HG03575 (cell line): ENCODE data around the gene DNAAF2.
"Not testable (repeated sequence)": the region's sequence is repeated elsewhere in the genome, so short reads cannot be mapped to it uniquely, and the experiment has no call there.

Experiments used
- ATAC-seq: cut with Tn5 transposase; IDR thresholded peaks from one replicate; pipeline ENCODE4 v1.9.1; 2021; ENCODE audit not compliant: unreplicated experiment, insufficient number of reproducible peaks, low FRiP score; ENCODE audit errors: extremely low read depth

DNAAF2 gene

DNA sequence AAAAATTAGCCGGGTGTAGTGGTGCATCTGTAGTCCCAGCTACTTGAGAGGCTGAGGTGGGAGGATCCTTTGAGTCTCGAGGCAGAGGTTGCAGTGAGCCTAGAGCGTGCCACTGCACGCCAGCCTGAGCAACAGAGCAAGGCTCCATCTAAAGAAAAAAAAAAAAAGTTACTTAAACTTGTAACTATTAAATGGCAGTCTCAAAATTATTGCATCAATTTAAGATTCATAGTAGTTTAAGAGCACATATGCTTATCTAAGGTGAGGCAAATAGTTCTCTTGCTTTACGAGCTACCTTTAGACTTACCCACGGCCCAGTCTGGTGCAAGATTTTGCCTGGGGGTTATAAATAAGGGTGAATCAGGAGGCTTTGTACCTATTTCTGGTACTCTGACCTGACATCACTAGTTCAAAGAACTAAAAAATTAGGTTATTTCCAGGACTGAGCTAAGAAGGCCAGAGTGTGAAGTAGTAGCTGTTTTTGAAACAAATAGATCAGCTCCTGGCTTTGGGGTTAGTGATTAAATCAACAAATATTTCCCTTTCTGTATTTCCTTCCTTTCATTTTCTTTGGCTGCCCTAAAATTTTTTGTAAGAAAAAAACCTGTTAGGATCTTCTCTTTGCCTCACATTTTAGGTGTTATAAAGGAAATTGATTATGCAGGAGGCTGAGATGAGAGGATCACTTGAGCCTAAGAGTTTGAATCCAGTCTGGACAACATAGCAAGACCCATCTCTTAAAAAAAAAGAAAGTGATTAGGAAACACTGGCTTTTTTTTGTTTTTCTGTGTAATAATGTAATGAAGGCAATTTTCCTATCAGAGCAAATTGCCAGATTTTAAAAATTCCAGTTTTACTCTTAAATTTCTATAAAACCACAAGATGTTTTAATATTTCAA, 10.9 kb downstream of the DNAAF2 start:
- ATAC-seq = no peak

DNA sequence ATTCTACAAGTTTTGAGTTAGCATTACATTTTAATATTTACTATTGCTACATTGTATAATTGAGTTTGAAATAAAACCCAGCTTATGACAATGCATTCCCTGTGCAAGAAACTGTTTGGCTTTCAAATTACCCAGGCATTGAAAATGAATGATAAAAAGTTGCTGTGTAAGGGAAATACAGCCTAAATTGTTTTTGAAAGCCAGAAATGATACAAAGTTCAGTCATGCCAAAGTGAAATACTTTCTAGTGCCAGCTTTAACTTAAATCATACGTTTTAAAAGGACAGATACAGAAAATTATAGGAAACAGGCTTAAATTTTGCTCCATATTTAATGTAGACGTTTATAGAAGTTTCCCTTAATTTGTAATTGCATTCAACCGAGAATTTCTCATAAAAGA, 11.7 kb downstream of the DNAAF2 start:
- ATAC-seq = no peak

DNA sequence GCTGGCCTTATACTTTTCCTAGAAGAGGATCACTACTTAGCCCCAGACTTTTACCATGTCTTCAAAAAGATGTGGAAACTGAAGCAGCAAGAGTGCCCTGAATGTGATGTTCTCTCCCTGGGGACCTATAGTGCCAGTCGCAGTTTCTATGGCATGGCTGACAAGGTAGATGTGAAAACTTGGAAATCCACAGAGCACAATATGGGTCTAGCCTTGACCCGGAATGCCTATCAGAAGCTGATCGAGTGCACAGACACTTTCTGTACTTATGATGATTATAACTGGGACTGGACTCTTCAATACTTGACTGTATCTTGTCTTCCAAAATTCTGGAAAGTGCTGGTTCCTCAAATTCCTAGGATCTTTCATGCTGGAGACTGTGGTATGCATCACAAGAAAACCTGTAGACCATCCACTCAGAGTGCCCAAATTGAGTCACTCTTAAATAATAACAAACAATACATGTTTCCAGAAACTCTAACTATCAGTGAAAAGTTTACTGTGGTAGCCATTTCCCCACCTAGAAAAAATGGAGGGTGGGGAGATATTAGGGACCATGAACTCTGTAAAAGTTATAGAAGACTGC, 12.9 kb downstream of the DNAAF2 start:
- no peak for ATAC-seq

DNA sequence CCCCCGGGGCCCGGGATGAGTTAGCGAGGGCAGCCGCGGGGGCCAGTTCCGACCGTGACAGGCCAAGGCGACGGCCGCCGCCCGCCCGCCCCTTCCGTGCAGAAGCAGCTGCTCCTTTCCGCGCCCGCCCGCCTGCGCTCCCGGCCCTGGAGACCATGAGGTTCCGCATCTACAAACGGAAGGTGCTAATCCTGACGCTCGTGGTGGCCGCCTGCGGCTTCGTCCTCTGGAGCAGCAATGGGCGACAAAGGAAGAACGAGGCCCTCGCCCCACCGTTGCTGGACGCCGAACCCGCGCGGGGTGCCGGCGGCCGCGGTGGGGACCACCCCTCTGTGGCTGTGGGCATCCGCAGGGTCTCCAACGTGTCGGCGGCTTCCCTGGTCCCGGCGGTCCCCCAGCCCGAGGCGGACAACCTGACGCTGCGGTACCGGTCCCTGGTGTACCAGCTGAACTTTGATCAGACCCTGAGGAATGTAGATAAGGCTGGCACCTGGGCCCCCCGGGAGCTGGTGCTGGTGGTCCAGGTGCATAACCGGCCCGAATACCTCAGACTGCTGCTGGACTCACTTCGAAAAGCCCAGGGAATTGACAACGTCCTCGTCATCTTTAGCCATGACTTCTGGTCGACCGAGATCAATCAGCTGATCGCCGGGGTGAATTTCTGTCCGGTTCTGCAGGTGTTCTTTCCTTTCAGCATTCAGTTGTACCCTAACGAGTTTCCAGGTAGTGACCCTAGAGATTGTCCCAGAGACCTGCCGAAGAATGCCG, 13.7 kb downstream of the DNAAF2 start:
- ATAC-seq = no peak

DNA sequence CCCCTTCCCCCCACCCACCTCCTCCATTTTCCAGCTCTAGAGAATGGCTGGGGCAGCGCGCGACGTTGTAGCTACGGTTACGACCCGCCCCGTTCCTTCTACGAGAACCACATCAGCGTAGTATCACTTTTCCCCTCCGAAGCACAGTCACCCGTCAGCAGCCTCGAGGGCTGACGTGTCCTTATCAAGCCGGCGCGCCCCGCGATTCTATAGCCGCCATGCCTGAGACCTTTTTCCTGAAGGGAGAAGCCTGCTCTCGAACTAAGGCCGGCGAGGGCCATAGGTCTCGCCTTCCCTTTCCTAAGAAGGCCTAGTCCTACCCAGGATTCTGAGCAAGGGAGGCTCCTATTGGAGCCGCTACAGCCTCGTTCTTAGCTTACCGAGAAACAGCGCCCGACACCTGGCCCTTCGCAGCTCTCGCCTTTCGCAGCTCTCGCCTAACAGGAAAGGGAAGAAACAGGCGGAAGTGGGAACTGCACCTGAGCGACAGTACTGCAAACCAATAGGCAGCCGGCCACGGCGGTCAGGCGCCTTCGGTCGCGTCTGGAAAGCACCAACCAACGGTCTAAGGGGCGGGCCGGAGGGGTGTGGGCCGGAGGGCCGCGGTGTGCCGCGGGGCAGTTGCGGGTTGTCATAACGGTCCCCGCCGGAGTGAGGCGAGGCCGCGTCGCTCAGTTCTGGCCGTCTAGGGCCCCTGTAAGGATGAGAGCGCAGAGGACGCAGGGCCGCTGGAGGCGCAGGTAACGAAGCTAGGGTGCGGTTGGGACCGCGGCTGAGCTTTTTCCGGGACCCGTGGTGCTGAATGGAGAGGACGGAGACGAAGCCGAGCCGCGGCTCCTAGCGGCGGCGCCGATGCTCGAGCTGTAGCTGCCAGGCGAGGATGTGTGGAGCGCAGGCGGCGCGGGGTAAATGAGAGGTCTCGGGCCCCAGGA, 14.6 kb downstream of the DNAAF2 start, which contains the start of the genes MGAT2 and RPL36AL:
MGAT2 (plus strand) TSS at position 618 of the 932 bp plus-strand sequence. CDS start 470 bp downstream, outside the sequence.
RPL36AL (minus strand) TSS at position 445 of the 932 bp plus-strand sequence. CDS start 1,522 bp downstream, outside the sequence.
- peak; percentile 73 for ATAC-seq

DNA sequence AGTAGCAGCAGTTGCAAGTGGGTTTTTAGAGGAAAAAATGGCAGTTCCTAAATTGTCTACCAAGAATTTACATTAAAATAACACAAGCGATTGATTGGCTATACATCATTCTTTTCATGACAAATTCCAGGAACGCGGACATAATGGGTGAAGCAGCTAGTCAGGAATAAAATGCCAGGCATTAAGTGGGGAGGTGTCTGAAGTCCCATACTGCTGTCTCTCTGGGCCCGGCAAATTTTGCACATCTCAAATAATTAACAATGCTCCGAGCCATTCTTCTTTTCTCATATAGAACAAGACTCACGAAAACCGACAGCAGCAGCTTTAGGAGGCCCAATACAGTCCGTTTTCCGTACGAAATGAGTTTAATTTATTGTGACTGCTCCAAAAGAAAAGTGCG, 15.3 kb downstream of the DNAAF2 start:
- ATAC-seq = no peak

DNA sequence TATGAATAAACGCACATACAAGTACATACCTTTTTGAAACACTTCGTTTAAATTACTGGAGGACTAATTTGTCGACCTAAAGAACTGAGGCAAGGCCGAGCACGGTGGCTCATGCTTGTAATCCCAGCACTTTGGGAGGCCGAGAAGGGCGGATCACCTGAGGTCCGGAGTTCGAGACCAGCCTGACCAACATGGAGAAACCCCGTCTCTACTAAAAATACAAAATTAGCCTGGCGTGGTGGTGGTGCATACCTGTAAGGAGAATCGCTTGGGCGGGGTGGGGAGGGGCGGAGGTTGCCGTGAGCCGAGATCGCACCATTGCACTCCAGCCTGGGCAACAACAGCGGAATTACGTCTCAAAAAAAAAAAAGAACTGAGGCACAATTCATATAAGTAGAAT, 15.8 kb downstream of the DNAAF2 start:
- not testable (repeated sequence) for ATAC-seq

DNA sequence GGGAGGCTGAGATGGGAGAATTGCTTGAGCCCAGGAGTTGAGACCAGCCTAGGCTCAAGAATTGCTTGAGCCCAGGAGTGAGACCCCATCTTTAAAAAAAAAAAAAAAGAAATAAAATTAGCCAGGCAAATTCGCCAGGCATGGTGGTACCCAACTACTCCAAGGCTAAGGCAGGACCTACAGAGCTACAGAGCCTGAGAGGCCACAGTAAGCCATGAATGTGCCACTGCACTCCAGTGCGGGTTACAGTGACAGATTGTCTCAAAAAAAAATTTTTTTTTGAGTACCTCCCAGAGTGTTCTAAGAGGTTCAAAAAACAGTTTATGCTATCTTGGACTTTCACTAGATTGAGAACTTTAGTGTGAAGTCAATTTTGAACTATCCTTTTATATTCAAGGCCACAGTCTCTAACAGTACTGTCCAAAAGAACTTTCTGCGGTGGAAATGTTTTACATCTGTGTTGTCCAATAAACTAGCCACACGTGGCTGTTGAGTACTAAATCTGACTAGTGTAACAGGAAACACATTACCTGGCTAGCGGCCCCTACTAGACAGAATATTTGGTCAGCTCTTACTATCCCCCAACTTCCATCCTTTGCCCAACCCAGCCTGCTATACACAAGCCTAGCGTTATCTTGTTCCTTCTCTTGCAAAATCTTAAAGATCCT, 17.1 kb downstream of the DNAAF2 start:
- no peak for ATAC-seq

DNA sequence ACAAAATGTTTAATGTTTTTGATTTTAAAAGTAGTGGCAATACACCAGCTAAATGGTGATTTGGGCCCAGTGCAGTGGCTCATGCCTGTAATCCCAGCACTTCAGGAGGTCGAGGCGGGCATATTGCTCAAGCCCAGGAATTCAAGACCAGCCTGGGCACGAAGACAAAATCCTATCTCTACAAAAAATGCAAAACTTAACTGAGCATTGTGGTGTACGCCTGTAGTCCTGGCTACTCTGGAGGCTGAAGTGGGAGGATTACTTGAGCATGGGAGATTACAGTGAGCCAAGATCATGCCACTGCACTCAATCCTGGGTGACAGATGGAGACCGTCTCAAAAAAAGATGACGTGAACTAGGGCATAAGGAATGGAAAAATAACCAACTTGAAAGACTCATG, 19.3 kb downstream of the DNAAF2 start:
- ATAC-seq = no peak

DNA sequence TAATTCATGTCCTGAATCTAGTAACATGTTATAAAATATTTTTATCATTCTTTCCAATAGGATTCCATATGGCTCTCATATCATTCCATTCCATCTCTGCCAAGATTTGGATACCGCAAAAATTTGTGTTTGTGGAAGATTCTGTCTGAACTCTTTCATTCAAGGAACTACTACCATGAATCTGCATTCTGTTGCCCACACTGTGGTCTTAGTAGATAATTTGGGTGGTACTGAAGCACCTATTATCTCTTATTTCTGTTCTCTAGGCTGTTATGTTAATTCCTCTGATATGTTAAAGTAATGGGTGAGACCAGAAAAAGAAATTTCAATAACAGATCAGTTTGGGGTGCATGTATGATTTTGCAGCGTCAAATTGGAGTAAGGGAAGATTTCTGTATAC, 20.8 kb downstream of the DNAAF2 start:
- no peak for ATAC-seq

DNA sequence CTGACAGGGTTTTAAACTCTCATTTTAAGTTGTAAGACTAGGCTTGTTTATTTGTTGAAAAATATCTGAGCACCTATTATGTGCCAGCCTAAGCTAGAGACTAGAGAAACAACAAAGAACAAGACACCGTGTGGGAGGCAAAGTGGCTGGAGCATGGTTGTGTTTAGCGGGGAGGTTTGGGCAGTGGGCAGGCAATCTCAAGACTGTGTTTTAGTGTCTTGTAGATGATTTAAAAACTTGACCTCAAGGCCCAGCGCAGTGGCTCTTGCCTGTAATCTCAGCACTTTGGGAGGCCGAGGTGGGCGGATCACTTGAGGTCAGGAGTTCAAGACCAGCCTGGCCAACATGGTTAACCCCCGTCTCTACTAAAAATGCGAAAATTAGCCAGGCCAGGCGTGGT, 22.4 kb downstream of the DNAAF2 start:
- ATAC-seq = no peak

DNA sequence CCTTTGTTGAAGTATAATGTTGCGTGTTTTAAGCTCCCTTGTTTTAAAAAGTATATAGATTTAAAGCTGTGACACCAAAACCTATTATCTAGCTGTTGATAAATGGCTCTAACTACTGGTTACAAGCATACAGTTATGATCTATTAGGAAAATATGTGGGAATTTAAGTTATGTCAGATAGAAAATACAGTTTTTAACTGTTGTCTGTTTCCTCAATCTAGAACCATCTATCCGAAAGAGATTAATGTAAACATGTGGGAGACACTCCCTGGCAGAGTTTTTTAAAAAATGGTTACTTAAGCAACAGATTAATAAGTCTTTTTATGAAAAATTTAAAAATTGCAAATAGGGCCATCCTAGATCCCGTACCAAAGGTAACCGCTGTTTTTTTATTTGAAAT, 22.8 kb downstream of the DNAAF2 start:
- ATAC-seq = no peak

DNA sequence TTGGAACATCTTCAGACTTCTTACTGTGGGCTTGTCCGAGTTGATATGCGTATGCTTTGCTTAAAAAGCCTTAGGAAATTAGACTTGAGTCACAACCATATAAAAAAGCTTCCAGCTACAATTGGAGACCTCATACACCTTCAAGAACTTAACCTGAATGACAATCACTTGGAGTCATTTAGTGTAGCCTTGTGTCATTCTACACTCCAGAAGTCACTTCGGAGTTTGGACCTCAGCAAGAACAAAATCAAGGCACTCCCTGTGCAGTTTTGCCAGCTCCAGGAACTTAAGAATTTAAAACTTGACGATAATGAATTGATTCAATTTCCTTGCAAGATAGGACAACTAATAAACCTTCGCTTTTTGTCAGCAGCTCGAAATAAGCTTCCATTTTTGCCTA, 27.5 kb downstream of the DNAAF2 start:
- no peak for ATAC-seq

DNA sequence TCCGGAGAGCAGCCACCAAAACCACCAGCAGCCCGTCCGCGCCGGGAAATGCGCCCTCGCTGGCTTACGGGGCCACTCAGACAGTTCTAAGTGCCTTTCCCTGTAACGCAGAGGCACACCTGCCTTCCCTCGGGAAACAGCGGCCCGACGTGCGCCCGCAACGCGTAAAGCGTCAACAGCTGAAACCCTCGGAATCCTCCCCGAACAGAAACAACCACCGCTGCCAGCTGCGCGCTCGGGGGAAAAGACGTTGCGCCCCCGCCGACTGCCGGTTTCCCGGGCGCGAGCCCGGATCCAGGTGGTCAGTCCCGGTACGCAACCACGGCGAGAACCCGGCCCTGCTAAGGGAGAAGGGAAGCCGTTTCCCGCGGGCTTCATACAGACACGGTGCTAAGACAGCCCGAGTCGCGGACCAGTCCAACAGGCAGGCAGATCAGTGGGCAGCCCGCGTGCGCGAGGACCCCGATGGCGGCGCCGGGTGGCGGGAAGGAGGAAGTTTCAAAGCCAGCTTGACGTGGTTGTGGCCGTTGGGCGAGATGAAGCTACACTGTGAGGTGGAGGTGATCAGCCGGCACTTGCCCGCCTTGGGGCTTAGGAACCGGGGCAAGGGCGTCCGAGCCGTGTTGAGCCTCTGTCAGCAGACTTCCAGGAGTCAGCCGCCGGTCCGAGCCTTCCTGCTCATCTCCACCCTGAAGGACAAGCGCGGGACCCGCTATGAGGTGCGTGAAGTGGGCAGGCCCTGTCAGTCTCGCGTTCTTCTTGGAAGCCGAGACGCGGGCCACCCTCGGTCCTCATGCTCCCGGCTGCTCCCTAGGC, 36.4 kb downstream of the DNAAF2 start, which contains the start of gene LRR1:
LRR1 (plus strand) TSS at position 456 of the 816 bp plus-strand sequence; CDS start at position 537, 81 bp downstream.
- no peak for ATAC-seq

DNA sequence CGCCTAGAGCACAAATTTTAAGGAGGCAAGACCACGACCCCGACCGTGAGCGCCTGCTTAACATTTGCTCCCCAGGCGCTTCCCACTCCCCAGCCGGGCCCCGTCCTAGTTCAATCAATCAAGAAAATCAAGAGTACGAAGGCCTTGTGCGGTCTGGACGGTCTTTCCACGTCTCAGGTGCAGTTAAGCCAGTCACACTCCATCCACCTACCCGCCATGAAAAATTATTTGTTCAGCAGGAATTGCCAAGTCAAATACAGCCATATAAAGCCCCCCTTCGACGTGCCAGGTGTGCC, 36.9 kb downstream of the DNAAF2 start:
- no peak for ATAC-seq

DNA sequence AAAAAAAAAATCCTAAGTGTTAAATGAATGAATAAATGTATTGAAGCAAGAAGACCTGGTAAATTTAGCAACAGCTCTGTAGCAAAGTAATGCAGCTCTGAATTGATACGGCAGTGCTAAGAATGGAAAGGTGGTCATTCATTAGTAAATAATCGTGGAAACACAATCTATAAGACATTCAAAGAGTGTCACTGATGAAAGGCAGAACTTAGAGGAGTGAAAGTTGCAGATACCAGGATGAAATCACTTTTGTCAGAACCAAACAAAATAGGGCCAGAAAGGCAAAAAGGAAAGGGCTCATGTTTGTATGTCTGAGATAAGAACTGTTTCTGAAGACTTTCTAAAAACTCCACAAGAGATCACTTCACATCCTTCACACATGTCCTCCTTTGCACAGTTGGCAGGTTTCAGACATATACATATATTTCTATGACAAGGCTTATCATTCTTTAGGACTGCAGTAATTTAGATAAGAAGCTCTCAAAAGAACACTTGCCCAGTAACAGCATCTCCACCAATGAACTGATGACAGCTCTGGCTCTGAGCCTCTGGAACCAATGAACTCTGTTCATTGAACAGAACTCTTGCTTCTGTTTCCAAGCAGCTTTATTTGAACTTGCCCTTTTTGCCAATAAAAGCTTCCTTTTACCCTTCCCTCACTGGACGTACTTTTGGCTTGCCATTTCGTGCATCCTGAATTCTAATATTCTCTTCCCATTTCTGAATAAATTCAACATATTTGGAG, 40.5 kb downstream of the DNAAF2 start:
- ATAC-seq = no peak

DNA sequence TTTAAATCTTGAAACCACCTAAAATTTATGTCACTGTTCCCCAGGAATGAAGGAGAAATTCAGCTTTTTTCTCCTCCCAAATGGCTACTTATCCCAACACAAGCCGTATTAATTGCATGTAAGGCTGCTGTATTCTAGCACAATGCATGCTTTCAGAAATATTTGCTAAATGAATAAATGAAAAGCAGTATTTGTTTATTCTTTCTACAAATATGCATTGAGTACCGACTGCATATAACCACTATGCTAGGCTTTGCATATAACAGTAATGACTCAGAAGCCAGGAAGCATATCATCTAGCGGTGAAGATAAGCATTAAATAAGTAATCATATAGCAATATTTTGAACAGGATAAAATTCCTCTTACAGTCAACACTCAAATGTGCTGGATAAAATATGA, 42.0 kb downstream of the DNAAF2 start:
- ATAC-seq = no peak
